ENCODE data around the gene PLPP3. TPM values are rescaled to one million over a fixed set of nuclear protein-coding genes. Genes with fewer than 3 reads are reported as not detected.

Gene PLPP3
- total and polyA plus RNA-seq, 3 donors from 2014 or later: 41.5 to 103 (median 82.0) TPM

GRCh38 chr1:56561227-56562019 is 17.9 kb downstream of the PLPP3 start:
- Histone ChIP-seq H3K36me3 (ENCODE audit: low read depth, missing control alignments) (no peaks in the 10 kb centered on the region), H3K27ac (no peak overlapping the region), H3K27me3 (no peaks in the 10 kb centered on the region), H3K4me1 (no peaks in the 10 kb centered on the region), H3K9me3 (no peaks in the 10 kb centered on the region), H3K4me3 (no peak overlapping the region)
- intact Hi-C loops (cut with DNase I; ENCODE audit: low total_unique reads): no loop called here
- no peak for DNase-seq
- TF ChIP-seq POLR2A (IDR thresholded peaks at IDR 0.05) (no peak), CTCF (IDR thresholded peaks at IDR 0.05) (no peak)
- WGBS, 2 donors: 85 to 86% methylated on average over 8 of the region's 8 CpGs

- H3K27ac ChIP-seq: no peak overlapping the region
- H3K4me1 ChIP-seq: peaks cover 3% of the 10 kb centered on the region
- H3K27me3 ChIP-seq: no peaks in the 10 kb centered on the region
- no peak overlapping the region for H3K4me3 ChIP-seq
- no peak for TF ChIP-seq POLR2A (IDR thresholded peaks at IDR 0.05)
- no peak for TF ChIP-seq CTCF (IDR thresholded peaks at IDR 0.05)
- intact Hi-C loops (cut with DNase I; ENCODE audit: low total_unique reads): no loop called here
- no peak for DNase-seq
- H3K9me3 ChIP-seq: no peaks in the 10 kb centered on the region
- H3K36me3 ChIP-seq (ENCODE audit: low read depth, missing control alignments): no peaks in the 10 kb centered on the region
- 75 to 84% methylated on average over 7 of the region's 7 CpGs for WGBS, 2 donors
These were observed 21.6 kb downstream of the PLPP3 start for GRCh38 chr1:56557746-56558145.

- H3K4me3 ChIP-seq: no peak overlapping the region
- H3K4me1 ChIP-seq: peaks cover 3% of the 10 kb centered on the region
- no peaks in the 10 kb centered on the region for H3K36me3 ChIP-seq (ENCODE audit: low read depth, missing control alignments)
- 57 to 62% methylated on average over 2 of the region's 2 CpGs for WGBS, 2 donors
- no peak overlapping the region for H3K27ac ChIP-seq
- TF ChIP-seq POLR2A (IDR thresholded peaks at IDR 0.05) (no peak), CTCF (IDR thresholded peaks at IDR 0.05) (no peak)
- no peak for DNase-seq
- no peaks in the 10 kb centered on the region for H3K9me3 ChIP-seq
- intact Hi-C loops (cut with DNase I; ENCODE audit: low total_unique reads): no loop called here
- H3K27me3 ChIP-seq: no peaks in the 10 kb centered on the region
These were observed 23.9 kb downstream of the PLPP3 start for GRCh38 chr1:56555448-56555847.

- TF ChIP-seq POLR2A (IDR thresholded peaks at IDR 0.05) (no peak), CTCF (IDR thresholded peaks at IDR 0.05) (no peak)
- Histone ChIP-seq H3K36me3 (ENCODE audit: low read depth, missing control alignments) (no peaks in the 10 kb centered on the region), H3K4me3 (no peak overlapping the region), H3K27ac (no peak overlapping the region), H3K4me1 (peaks cover 8% of the 10 kb centered on the region), H3K27me3 (no peaks in the 10 kb centered on the region), H3K9me3 (no peaks in the 10 kb centered on the region)
- WGBS, 2 donors: 65 to 88% methylated on average over 1 of the region's 1 CpG
- intact Hi-C loops (cut with DNase I; ENCODE audit: low total_unique reads): no loop called here
- DNase-seq: no peak
These were observed 26.3 kb downstream of the PLPP3 start for GRCh38 chr1:56553046-56553445.

- Histone ChIP-seq H3K4me3 (no peak overlapping the region), H3K4me1 (peaks cover 8% of the 10 kb centered on the region), H3K36me3 (ENCODE audit: low read depth, missing control alignments) (no peaks in the 10 kb centered on the region), H3K27ac (no peak overlapping the region), H3K9me3 (no peaks in the 10 kb centered on the region), H3K27me3 (no peaks in the 10 kb centered on the region)
- no peak for DNase-seq
- TF ChIP-seq CTCF (IDR thresholded peaks at IDR 0.05) (no peak), POLR2A (IDR thresholded peaks at IDR 0.05) (no peak)
- intact Hi-C loops (cut with DNase I; ENCODE audit: low total_unique reads): no loop called here
These were observed 27.0 kb downstream of the PLPP3 start for GRCh38 chr1:56552349-56552748.

Data from testis (tissue), 3 donors.